K562 (cell line): ENCODE results near the gene AMOTL1. TPM values are rescaled to one million over a fixed set of nuclear protein-coding genes. Genes with fewer than 3 reads are reported as not detected.

ENCODE experiments used
- ATAC-seq: fragments of 200-7000 bp; cut with Tn5 transposase; 3 replicates; pipeline ENCODE4 v1.9.1; 2020; ENCODE audit warnings: moderate library complexity
- BruUV-seq: library from RNA; stranded (reverse); fragments of 400-500 nt; replicated peaks from 2 replicates; lab custom pipeline; 2021; lab: Mats Ljungman, UMichigan
- CTCF ChIA-PET: fragments of 300-600 bp; formaldehyde crosslinking; extraction: SDS; loops from one replicate; lab custom pipeline; 2021; ENCODE audit warnings: low intra/inter-chr PET ratio; lab: Yijun Ruan, JAX
- POLR2A ChIA-PET: fragments of 300-600, 350-650 bp; sonication (Branson Sonifier 250); formaldehyde crosslinking; extraction: SDS; loops from one replicate; lab custom pipeline; 2021; ENCODE audit warnings: antibody characterized with exemption, inconsistent platforms; lab: Yijun Ruan, JAX
- DNase-seq, 4 experiments: peaks; one replicate each; pipeline versions ENCODE4 v3.0.0 to v3.0.0-alpha.2; 2011 to 2018; ENCODE audit warnings: low spot score in 3 of 4, mixed read lengths in 3 of 4; ENCODE audit errors: extremely low read depth in 1 of 4
- FAIRE-seq: peaks from 2 replicates; lab custom pipeline; 2011; peaks lifted over from hg19 to GRCh38; lab: Jason Lieb, UNC
- H2AFZ ChIP-seq: 2 replicates; pipeline ENCODE4 v1.6.0; 2011; ENCODE audit warnings: low read depth, low read length, control low read depth, inconsistent platforms
- H3K27ac ChIP-seq: fragments of 200-600 bp; 3 replicates; pipeline ENCODE4 v1.8.0; 2011; ENCODE audit warnings: low read depth, mild to moderate bottlenecking, control low read depth, inconsistent platforms, low read length, moderate library complexity, mixed read lengths; ENCODE audit errors: extremely low read depth
- H3K27me3 ChIP-seq, 2 experiments: fragments of 300-600 bp in 1 of 2; 2 replicates in 1 of 2; 3 replicates in 1 of 2; pipeline versions ENCODE4 v1.6.0 to v1.8.0; 2011; ENCODE audit warnings: inconsistent platforms in 2 of 2, low read length in 2 of 2, mild to moderate bottlenecking in 1 of 2, mixed read lengths in 1 of 2, moderate library complexity in 1 of 2; ENCODE audit not compliant: control insufficient read depth in 2 of 2, insufficient read depth in 2 of 2
- H3K36me3 ChIP-seq: fragments of 300-600 bp; 3 replicates; pipeline ENCODE4 v1.8.0; 2011; ENCODE audit warnings: mild to moderate bottlenecking, low read length, inconsistent platforms; ENCODE audit not compliant: control insufficient read depth, insufficient read depth
- H3K4me1 ChIP-seq, 2 experiments: fragments of 200-600 bp in 1 of 2; replicated peaks in 1 of 2; 2 replicates in 1 of 2; 3 replicates in 1 of 2; pipeline versions ENCODE4 v1.5.1 to v1.8.0; 2011; ENCODE audit warnings: inconsistent platforms in 2 of 2, low read length in 2 of 2, mild to moderate bottlenecking in 1 of 2, mixed read lengths in 1 of 2, moderate library complexity in 1 of 2; ENCODE audit not compliant: control insufficient read depth in 2 of 2, insufficient read depth in 2 of 2
- H3K4me2 ChIP-seq: 2 replicates; pipeline ENCODE4 v1.6.1; 2011; ENCODE audit warnings: low read length, control low read depth, inconsistent platforms, mixed read lengths; ENCODE audit not compliant: insufficient read depth
- H3K4me3 ChIP-seq: fragments of 200-600 bp; sonication (generic), shearing (Covaris generic); 2 replicates; pipeline ENCODE4 v1.5.1; 2016; ENCODE audit warnings: control low read depth, inconsistent platforms
- H3K79me2 ChIP-seq: fragments of 200-600 bp; 3 replicates; pipeline ENCODE4 v1.8.0; 2011; ENCODE audit warnings: low read length, inconsistent platforms; ENCODE audit not compliant: control insufficient read depth, insufficient read depth
- H3K9ac ChIP-seq, 2 experiments: 2 replicates each; pipeline versions ENCODE4 v1.6.0 to v1.6.1; 2011; ENCODE audit warnings: low read depth in 2 of 2, low read length in 2 of 2, control low read depth in 1 of 2, inconsistent platforms in 1 of 2, mild to moderate bottlenecking in 1 of 2, mixed read lengths in 1 of 2; ENCODE audit not compliant: insufficient read depth in 1 of 2
- H3K9me1 ChIP-seq: one replicate; pipeline ENCODE4 v1.6.0; 2011; ENCODE audit warnings: inconsistent platforms, mild to moderate bottlenecking, low read length, moderate library complexity; ENCODE audit not compliant: control insufficient read depth, insufficient read depth
- H3K9me3 ChIP-seq: replicated peaks from 2 replicates; pipeline ENCODE4 v1.5.1; 2011; ENCODE audit warnings: low read depth, low read length, inconsistent platforms; ENCODE audit not compliant: control insufficient read depth, insufficient read depth
- H4K20me1 ChIP-seq: replicated peaks from 2 replicates; pipeline ENCODE4 v1.6.1; 2011; ENCODE audit warnings: low read length, inconsistent platforms, mixed read lengths; ENCODE audit not compliant: control insufficient read depth, insufficient read depth
- EHMT2 ChIP-seq: fragments of 450-650 bp; IDR thresholded peaks from 2 replicates; pipeline ENCODE4 v1.6.1; 2018; ENCODE audit warnings: antibody characterized with exemption
- L3MBTL2 ChIP-seq: fragments of 450-650 bp; IDR thresholded peaks from 2 replicates; pipeline ENCODE4 v1.6.1; 2016; ENCODE audit warnings: mild to moderate bottlenecking, moderate library complexity
- MTA1 ChIP-seq: fragments of 450-650 bp; IDR thresholded peaks from 2 replicates; pipeline ENCODE4 v1.6.1; 2017; ENCODE audit warnings: borderline replicate concordance
- MYC ChIP-seq, 2 experiments: fragments of 250-450 bp in 1 of 2; sonication (Bioruptor Pico) in 1 of 2; IDR thresholded peaks; 2 replicates each; pipeline versions ENCODE4 v1.5.1 to v1.6.1; 2012 to 2021; ENCODE audit warnings: low read depth in 2 of 2, borderline replicate concordance in 1 of 2, improper control_type of control experiment in 1 of 2, low read length in 1 of 2, mild to moderate bottlenecking in 1 of 2, moderate library complexity in 1 of 2
- PHF20 ChIP-seq: fragments of 450-650 bp; IDR thresholded peaks from 2 replicates; pipeline ENCODE4 v1.6.1; 2018; ENCODE audit not compliant: partially characterized antibody
- TRIM24 ChIP-seq, 2 experiments: fragments of 450-650 bp; IDR thresholded peaks; 2 replicates each; pipeline ENCODE4 v1.6.1; 2016
- ZNF436 ChIP-seq: fragments of 250-450, 450-650 bp; sonication (Bioruptor Pico); formaldehyde crosslinking; IDR thresholded peaks from 2 replicates; pipeline ENCODE4 v1.7.0; 2020; ENCODE audit warnings: mild to moderate bottlenecking
- WGBS: fragments of 100-300 bp; shearing (Covaris generic); methylation state at CpG from one replicate; pipeline ENCODE4 v1.1.6; 2016; ENCODE audit warnings: low coverage, mixed read lengths; ENCODE audit not compliant: insufficient coverage; ENCODE audit errors: missing lambda C conversion rate; 5-methylcytosine and 5-hydroxymethylcytosine counted together
- in situ Hi-C: fragments of 300-500 bp; cut with MboI; formaldehyde crosslinking; loops from 4 replicates; pipeline ENCODE4 v1.15.0; 2018; ENCODE audit warnings: inconsistent platforms, mixed read lengths
- intact Hi-C: fragments of 100-400 bp; cut with micrococcal nuclease; formaldehyde crosslinking; loops from 2 replicates; pipeline ENCODE4 v1.14.2; 2022
- polyA plus RNA-seq, 8 experiments: library from polyadenylated mRNA; depleted of rRNA in 4 of 8; stranded (reverse) in 5 of 8; unstranded in 3 of 8; fragments of >200 nt; fragmentation: Nextera tagmentation in 2 of 8; fragmentation: Illumina TruSeq in 1 of 8; extraction: Ambion mirVana in 2 of 8; extraction: Trizol in 1 of 8; gene quantifications; 2 replicates each; pipeline versions ENCODE4 v1.2.1 to v1.2.3, GENCODE V29; 2011 to 2014; ENCODE audit warnings: inconsistent platforms in 1 of 8, missing spikeins in 1 of 8
- total RNA-seq, 7 experiments: library from RNA; depleted of rRNA in 6 of 7; stranded (reverse); fragments of >200 nt in 6 of 7; fragmentation: Illumina TruSeq in 2 of 7; extraction: Trizol in 2 of 7; gene quantifications; 2 replicates each; pipeline versions ENCODE4 v1.2.1 to v1.2.3, GENCODE V29; 2011 to 2021; ENCODE audit warnings: low replicate concordance in 1 of 7
- TF ChIP-seq, protein P1 (sequence below), 3 experiments: IDR thresholded peaks in 2 of 3; conservative IDR thresholded peaks in 1 of 3; 2 replicates each; pipeline ENCODE4 v1.5.1; 2011 to 2012; ENCODE audit warnings: low read length in 3 of 3, mild to moderate bottlenecking in 3 of 3, control low read depth in 2 of 3, improper control_type of control experiment in 1 of 3, inconsistent platforms in 1 of 3, low read depth in 1 of 3, mixed read lengths in 1 of 3, moderate library complexity in 1 of 3; ENCODE audit not compliant: insufficient read depth in 2 of 3
- TF ChIP-seq, protein P2 (sequence below): fragments of 450-650 bp; IDR thresholded peaks from 2 replicates; pipeline ENCODE4 v1.6.1; 2016; ENCODE audit warnings: mild to moderate bottlenecking, moderate library complexity

AMOTL1 gene
- total and polyA plus RNA-seq, 9 of the 15 experiments (the other 6 are each of a cell fraction or from before 2014, with no cell fraction given) = 4.0 to 35.4 (median 14.0) TPM

DNA sequence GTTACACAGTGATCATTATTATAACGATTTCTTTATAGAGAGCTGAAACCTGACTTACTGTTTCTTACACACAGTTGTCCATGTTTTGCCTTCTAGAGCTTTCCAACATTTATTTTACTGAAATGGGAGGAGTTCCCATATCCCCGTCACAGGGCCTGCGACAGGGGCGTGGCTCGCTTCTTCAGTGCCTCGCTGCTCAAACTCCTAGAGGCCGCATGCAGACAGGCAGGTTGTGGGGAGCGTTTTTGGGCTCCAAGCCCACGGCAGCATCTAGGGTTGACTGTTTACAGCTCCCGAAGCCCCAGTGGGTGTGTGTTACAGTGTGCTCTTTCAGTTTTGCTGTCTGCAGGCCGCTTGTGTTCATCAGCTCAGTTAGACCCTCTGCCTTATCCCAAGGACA lies 12.7 kb upstream of the AMOTL1 start:
- no peaks in the 10 kb centered on the region for H4K20me1 ChIP-seq
- peak overlapping the region in 1 of 2 experiments; percentile 12; a peak in 1 of 4 replicates for H3K9ac ChIP-seq
- H3K9me3 ChIP-seq = no peaks in the 10 kb centered on the region
- no peaks in the 10 kb centered on the region for H3K27me3 ChIP-seq
- no TSS peak for BruUV-seq
- no peaks in the 10 kb centered on the region for H3K9me1 ChIP-seq
- DNase-seq (peak; percentile 53 to 76 (median 55)), ATAC-seq (peak; percentile 91), FAIRE-seq (peak; percentile 81)
- no peaks in the 10 kb centered on the region for H3K36me3 ChIP-seq
- POLR2A ChIA-PET = interaction anchor here (0.6 to 3.3 kb wide), 5 partner anchors 11 to 770 kb away, joined by 3 to 15 read pairs (median 5); partner anchors contain the start of gene AMOTL1
- peak overlapping the region; percentile 92 for H2AFZ ChIP-seq
- H3K4me2 ChIP-seq = peak overlapping the region; percentile 32; the same call in 1 of the 2 replicates
- H3K4me1 ChIP-seq = peaks cover 0 to 32% of the 10 kb centered on the region in 2 experiments; a peak in 4 of 5 replicates
- no peak overlapping the region for H3K27ac ChIP-seq
- in situ Hi-C loops (no loop called here), intact Hi-C loops (no loop called here)
- 19% methylated on average over 11 of the region's 11 CpGs for WGBS
- H3K79me2 ChIP-seq = no peaks in the 10 kb centered on the region
- CTCF ChIA-PET = no interaction called here
- H3K4me3 ChIP-seq = no peak overlapping the region
- TF ChIP-seq, protein P1, sequence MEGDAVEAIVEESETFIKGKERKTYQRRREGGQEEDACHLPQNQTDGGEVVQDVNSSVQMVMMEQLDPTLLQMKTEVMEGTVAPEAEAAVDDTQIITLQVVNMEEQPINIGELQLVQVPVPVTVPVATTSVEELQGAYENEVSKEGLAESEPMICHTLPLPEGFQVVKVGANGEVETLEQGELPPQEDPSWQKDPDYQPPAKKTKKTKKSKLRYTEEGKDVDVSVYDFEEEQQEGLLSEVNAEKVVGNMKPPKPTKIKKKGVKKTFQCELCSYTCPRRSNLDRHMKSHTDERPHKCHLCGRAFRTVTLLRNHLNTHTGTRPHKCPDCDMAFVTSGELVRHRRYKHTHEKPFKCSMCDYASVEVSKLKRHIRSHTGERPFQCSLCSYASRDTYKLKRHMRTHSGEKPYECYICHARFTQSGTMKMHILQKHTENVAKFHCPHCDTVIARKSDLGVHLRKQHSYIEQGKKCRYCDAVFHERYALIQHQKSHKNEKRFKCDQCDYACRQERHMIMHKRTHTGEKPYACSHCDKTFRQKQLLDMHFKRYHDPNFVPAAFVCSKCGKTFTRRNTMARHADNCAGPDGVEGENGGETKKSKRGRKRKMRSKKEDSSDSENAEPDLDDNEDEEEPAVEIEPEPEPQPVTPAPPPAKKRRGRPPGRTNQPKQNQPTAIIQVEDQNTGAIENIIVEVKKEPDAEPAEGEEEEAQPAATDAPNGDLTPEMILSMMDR (IDR thresholded peaks at IDR 0.05 in 2 of 3, conservative IDR thresholded peaks at IDR 0.05 in 1 of 3; ENCODE audit: insufficient read depth in 2 of 3, low read depth in 1 of 3, low read length in 3 of 3) = peak in 2 of 3 experiments; percentile 29 to 31; a peak in 2 of 6 replicates
- no peak for TF ChIP-seq ZNF436
- peak; percentile 80; the same call in 1 of the 2 replicates for TF ChIP-seq MTA1
- peak; percentile 53; the same call in 1 of the 2 replicates for TF ChIP-seq MYC (IDR thresholded peaks at IDR 0.05; ENCODE audit: low read depth, low read length)
- TF ChIP-seq MYC (CRISPR knock-in tag; IDR thresholded peaks at IDR 0.05; ENCODE audit: borderline replicate concordance, low read depth) = no peak
- TF ChIP-seq, protein P2, sequence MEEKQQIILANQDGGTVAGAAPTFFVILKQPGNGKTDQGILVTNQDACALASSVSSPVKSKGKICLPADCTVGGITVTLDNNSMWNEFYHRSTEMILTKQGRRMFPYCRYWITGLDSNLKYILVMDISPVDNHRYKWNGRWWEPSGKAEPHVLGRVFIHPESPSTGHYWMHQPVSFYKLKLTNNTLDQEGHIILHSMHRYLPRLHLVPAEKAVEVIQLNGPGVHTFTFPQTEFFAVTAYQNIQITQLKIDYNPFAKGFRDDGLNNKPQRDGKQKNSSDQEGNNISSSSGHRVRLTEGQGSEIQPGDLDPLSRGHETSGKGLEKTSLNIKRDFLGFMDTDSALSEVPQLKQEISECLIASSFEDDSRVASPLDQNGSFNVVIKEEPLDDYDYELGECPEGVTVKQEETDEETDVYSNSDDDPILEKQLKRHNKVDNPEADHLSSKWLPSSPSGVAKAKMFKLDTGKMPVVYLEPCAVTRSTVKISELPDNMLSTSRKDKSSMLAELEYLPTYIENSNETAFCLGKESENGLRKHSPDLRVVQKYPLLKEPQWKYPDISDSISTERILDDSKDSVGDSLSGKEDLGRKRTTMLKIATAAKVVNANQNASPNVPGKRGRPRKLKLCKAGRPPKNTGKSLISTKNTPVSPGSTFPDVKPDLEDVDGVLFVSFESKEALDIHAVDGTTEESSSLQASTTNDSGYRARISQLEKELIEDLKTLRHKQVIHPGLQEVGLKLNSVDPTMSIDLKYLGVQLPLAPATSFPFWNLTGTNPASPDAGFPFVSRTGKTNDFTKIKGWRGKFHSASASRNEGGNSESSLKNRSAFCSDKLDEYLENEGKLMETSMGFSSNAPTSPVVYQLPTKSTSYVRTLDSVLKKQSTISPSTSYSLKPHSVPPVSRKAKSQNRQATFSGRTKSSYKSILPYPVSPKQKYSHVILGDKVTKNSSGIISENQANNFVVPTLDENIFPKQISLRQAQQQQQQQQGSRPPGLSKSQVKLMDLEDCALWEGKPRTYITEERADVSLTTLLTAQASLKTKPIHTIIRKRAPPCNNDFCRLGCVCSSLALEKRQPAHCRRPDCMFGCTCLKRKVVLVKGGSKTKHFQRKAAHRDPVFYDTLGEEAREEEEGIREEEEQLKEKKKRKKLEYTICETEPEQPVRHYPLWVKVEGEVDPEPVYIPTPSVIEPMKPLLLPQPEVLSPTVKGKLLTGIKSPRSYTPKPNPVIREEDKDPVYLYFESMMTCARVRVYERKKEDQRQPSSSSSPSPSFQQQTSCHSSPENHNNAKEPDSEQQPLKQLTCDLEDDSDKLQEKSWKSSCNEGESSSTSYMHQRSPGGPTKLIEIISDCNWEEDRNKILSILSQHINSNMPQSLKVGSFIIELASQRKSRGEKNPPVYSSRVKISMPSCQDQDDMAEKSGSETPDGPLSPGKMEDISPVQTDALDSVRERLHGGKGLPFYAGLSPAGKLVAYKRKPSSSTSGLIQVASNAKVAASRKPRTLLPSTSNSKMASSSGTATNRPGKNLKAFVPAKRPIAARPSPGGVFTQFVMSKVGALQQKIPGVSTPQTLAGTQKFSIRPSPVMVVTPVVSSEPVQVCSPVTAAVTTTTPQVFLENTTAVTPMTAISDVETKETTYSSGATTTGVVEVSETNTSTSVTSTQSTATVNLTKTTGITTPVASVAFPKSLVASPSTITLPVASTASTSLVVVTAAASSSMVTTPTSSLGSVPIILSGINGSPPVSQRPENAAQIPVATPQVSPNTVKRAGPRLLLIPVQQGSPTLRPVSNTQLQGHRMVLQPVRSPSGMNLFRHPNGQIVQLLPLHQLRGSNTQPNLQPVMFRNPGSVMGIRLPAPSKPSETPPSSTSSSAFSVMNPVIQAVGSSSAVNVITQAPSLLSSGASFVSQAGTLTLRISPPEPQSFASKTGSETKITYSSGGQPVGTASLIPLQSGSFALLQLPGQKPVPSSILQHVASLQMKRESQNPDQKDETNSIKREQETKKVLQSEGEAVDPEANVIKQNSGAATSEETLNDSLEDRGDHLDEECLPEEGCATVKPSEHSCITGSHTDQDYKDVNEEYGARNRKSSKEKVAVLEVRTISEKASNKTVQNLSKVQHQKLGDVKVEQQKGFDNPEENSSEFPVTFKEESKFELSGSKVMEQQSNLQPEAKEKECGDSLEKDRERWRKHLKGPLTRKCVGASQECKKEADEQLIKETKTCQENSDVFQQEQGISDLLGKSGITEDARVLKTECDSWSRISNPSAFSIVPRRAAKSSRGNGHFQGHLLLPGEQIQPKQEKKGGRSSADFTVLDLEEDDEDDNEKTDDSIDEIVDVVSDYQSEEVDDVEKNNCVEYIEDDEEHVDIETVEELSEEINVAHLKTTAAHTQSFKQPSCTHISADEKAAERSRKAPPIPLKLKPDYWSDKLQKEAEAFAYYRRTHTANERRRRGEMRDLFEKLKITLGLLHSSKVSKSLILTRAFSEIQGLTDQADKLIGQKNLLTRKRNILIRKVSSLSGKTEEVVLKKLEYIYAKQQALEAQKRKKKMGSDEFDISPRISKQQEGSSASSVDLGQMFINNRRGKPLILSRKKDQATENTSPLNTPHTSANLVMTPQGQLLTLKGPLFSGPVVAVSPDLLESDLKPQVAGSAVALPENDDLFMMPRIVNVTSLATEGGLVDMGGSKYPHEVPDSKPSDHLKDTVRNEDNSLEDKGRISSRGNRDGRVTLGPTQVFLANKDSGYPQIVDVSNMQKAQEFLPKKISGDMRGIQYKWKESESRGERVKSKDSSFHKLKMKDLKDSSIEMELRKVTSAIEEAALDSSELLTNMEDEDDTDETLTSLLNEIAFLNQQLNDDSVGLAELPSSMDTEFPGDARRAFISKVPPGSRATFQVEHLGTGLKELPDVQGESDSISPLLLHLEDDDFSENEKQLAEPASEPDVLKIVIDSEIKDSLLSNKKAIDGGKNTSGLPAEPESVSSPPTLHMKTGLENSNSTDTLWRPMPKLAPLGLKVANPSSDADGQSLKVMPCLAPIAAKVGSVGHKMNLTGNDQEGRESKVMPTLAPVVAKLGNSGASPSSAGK = peak; percentile 72
- no peak for TF ChIP-seq TRIM24 (IDR thresholded peaks at IDR 0.05)
- no peak for TF ChIP-seq EHMT2
- TF ChIP-seq PHF20 = no peak
- TF ChIP-seq L3MBTL2 = peak; percentile 80
